GM21447 (cell line): ENCODE data around the gene VPS18.

ENCODE experiments used
- ATAC-seq: cut with Tn5 transposase; IDR thresholded peaks from one replicate; pipeline ENCODE4 v1.9.1; 2021; ENCODE audit not compliant: unreplicated experiment

VPS18 gene

GRCh38 chr15:40952301-40952900 lies 58.2 kb downstream of the VPS18 start:
- ATAC-seq: no peak

GRCh38 chr15:40952901-40953712 lies 58.9 kb downstream of the VPS18 start, which contains the start of gene CHAC1:
TSS of gene CHAC1 (plus strand) at chr15:40953471. CDS start at chr15:40953584, 113 bp downstream.
- peak; percentile 91 for ATAC-seq
